Large intestine (tissue), 3 donors: Measurements from ENCODE around the gene ADTRP. TPM values are rescaled to one million over a fixed set of nuclear protein-coding genes. Genes with fewer than 3 reads are reported as not detected.

ENCODE experiments used
- DNase-seq, 2 donors: peaks; one replicate each; pipeline versions ENCODE4 v3.0.0 to v3.0.0-alpha.2; 2013
- H3K27ac ChIP-seq: one replicate; pipeline ENCODE4 v1.5.1; 2013; ENCODE audit warnings: low read length
- H3K27me3 ChIP-seq: 2 replicates; pipeline ENCODE4 v1.6.1; 2013; ENCODE audit warnings: low read length; ENCODE audit not compliant: control insufficient read depth, insufficient read depth
- H3K36me3 ChIP-seq: 2 replicates; pipeline ENCODE4 v1.6.1; 2013; ENCODE audit warnings: low read length; ENCODE audit not compliant: control insufficient read depth, insufficient read depth
- H3K4me1 ChIP-seq: one replicate; pipeline ENCODE4 v1.6.1; 2013; ENCODE audit warnings: low read length; ENCODE audit not compliant: control insufficient read depth, insufficient read depth
- H3K4me3 ChIP-seq: one replicate; pipeline ENCODE4 v1.5.1; 2013; ENCODE audit warnings: low read length
- H3K9me3 ChIP-seq: one replicate; pipeline ENCODE4 v1.6.1; 2013; ENCODE audit warnings: mild to moderate bottlenecking, low read depth, low read length, moderate library complexity; ENCODE audit not compliant: control insufficient read depth
- WGBS: methylation state at CpG from one replicate; pipeline ENCODE4 v1.1.5; 2013; ENCODE audit warnings: low lambda C conversion rate; ENCODE audit not compliant: insufficient coverage; 5-methylcytosine and 5-hydroxymethylcytosine counted together
- polyA plus RNA-seq: library from polyadenylated mRNA; unstranded; fragments of 120-200 nt; gene quantifications from one replicate; pipeline ENCODE4 v1.2.1, GENCODE V29; 2013

The ADTRP gene
- polyA plus RNA-seq, 1 donor, result 24.3 TPM

GRCh38 chr6:11758878-11759277 is 19.7 kb downstream of the ADTRP start:
- WGBS, result no CpG with 5 or more reads among the region's 4 CpGs

GRCh38 chr6:11756726-11757125 is 21.9 kb downstream of the ADTRP start:
- WGBS, result no CpG with 5 or more reads among the region's 1 CpG
- peaks cover 46% of the 10 kb centered on the region for H3K4me1 ChIP-seq
- H3K27me3 ChIP-seq, result no peaks in the 10 kb centered on the region
- no peaks in the 10 kb centered on the region for H3K36me3 ChIP-seq
- no peak for DNase-seq
- H3K9me3 ChIP-seq, result peaks cover 2% of the 10 kb centered on the region
- H3K4me3 ChIP-seq, result no peak overlapping the region
- H3K27ac ChIP-seq, result no peak overlapping the region

More at GRCh38 chr6:11758878-11759277, 19.7 kb downstream of the ADTRP start:
- Histone ChIP-seq H3K36me3 (no peaks in the 10 kb centered on the region), H3K9me3 (peaks cover 2% of the 10 kb centered on the region), H3K27me3 (no peaks in the 10 kb centered on the region), H3K4me1 (peaks cover 56% of the 10 kb centered on the region), H3K4me3 (no peak overlapping the region), H3K27ac (no peak overlapping the region)
- no peak for DNase-seq

- Histone ChIP-seq H3K27ac (no peak overlapping the region), H3K9me3 (peaks cover 2% of the 10 kb centered on the region), H3K36me3 (no peaks in the 10 kb centered on the region), H3K4me1 (peaks cover 46% of the 10 kb centered on the region), H3K27me3 (no peaks in the 10 kb centered on the region), H3K4me3 (no peak overlapping the region)
- WGBS, result no CpG with 5 or more reads among the region's 2 CpGs
- DNase-seq, result no peak
Measured at GRCh38 chr6:11756292-11756691, 22.3 kb downstream of the ADTRP start.

- WGBS, result no CpG with 5 or more reads among the region's 1 CpG
- Histone ChIP-seq H3K27me3 (no peaks in the 10 kb centered on the region), H3K4me3 (no peak overlapping the region), H3K27ac (no peak overlapping the region), H3K36me3 (no peaks in the 10 kb centered on the region), H3K9me3 (peaks cover 2% of the 10 kb centered on the region), H3K4me1 (peaks cover 46% of the 10 kb centered on the region)
- no peak for DNase-seq
Measured at GRCh38 chr6:11755725-11756124, 22.9 kb downstream of the ADTRP start.

GRCh38 chr6:11754625-11755271 is 23.9 kb downstream of the ADTRP start:
- Histone ChIP-seq H3K9me3 (peaks cover 2% of the 10 kb centered on the region), H3K27me3 (no peaks in the 10 kb centered on the region), H3K4me3 (no peak overlapping the region), H3K27ac (no peak overlapping the region), H3K36me3 (no peaks in the 10 kb centered on the region), H3K4me1 (peaks cover 44% of the 10 kb centered on the region)
- 71% methylated on average over 3 of the region's 7 CpGs for WGBS
- no peak for DNase-seq

- no peak for DNase-seq
- Histone ChIP-seq H3K9me3 (peaks cover 2% of the 10 kb centered on the region), H3K27ac (no peak overlapping the region), H3K4me1 (peaks cover 43% of the 10 kb centered on the region), H3K36me3 (no peaks in the 10 kb centered on the region), H3K27me3 (no peaks in the 10 kb centered on the region), H3K4me3 (no peak overlapping the region)
- 94% methylated on average over 3 of the region's 4 CpGs for WGBS
Measured at GRCh38 chr6:11753798-11754197, 24.8 kb downstream of the ADTRP start.

- Histone ChIP-seq H3K4me1 (peaks cover 41% of the 10 kb centered on the region), H3K27ac (peak overlapping the region; percentile 23), H3K9me3 (no peaks in the 10 kb centered on the region), H3K4me3 (no peak overlapping the region), H3K36me3 (no peaks in the 10 kb centered on the region), H3K27me3 (no peaks in the 10 kb centered on the region)
- WGBS, result no CpG with 5 or more reads among the region's 1 CpG
- no peak for DNase-seq
Measured at GRCh38 chr6:11752360-11752759, 26.2 kb downstream of the ADTRP start.

- no peaks in the 10 kb centered on the region for H3K27me3 ChIP-seq
- H3K36me3 ChIP-seq, result no peaks in the 10 kb centered on the region
- no CpG with 5 or more reads among the region's 7 CpGs for WGBS
- no peak overlapping the region for H3K4me3 ChIP-seq
- peak; percentile 78 to 88 for DNase-seq
- peak overlapping the region; percentile 82 for H3K27ac ChIP-seq
- H3K9me3 ChIP-seq, result no peaks in the 10 kb centered on the region
- H3K4me1 ChIP-seq, result peaks cover 41% of the 10 kb centered on the region
Measured at GRCh38 chr6:11750682-11751081, 27.9 kb downstream of the ADTRP start.

- Histone ChIP-seq H3K27ac (no peak overlapping the region), H3K27me3 (no peaks in the 10 kb centered on the region), H3K36me3 (no peaks in the 10 kb centered on the region), H3K9me3 (no peaks in the 10 kb centered on the region), H3K4me3 (no peak overlapping the region), H3K4me1 (peaks cover 36% of the 10 kb centered on the region)
- 90% methylated on average over 4 of the region's 7 CpGs for WGBS
- DNase-seq, result no peak
Measured at GRCh38 chr6:11748591-11749210, 29.9 kb downstream of the ADTRP start.

GRCh38 chr6:11747021-11747420 is 31.6 kb downstream of the ADTRP start:
- Histone ChIP-seq H3K9me3 (no peaks in the 10 kb centered on the region), H3K27me3 (no peaks in the 10 kb centered on the region), H3K4me3 (no peak overlapping the region), H3K4me1 (peaks cover 27% of the 10 kb centered on the region), H3K36me3 (no peaks in the 10 kb centered on the region), H3K27ac (no peak overlapping the region)
- WGBS, result no CpG with 5 or more reads among the region's 3 CpGs
- no peak for DNase-seq

- WGBS, result no CpG with 5 or more reads among the region's 3 CpGs
- peak; percentile 75 to 86 for DNase-seq
- Histone ChIP-seq H3K4me1 (peaks cover 10% of the 10 kb centered on the region), H3K27me3 (no peaks in the 10 kb centered on the region), H3K9me3 (no peaks in the 10 kb centered on the region), H3K36me3 (no peaks in the 10 kb centered on the region), H3K4me3 (no peak overlapping the region), H3K27ac (peak overlapping the region; percentile 30)
Measured at GRCh38 chr6:11744753-11745152, 33.9 kb downstream of the ADTRP start.
